H9 (cell line): ENCODE data around the gene PCOLCE2. TPM values are rescaled to one million over a fixed set of nuclear protein-coding genes. Genes with fewer than 3 reads are reported as not detected.

Source experiments
- DNase-seq: peaks from one replicate; pipeline ENCODE4 v3.0.0-alpha.2; 2017
- H2AFZ ChIP-seq: one replicate; pipeline ENCODE4 v1.6.1; 2013; ENCODE audit warnings: mild to moderate bottlenecking, low read length, control low read depth, moderate library complexity
- H2AK5ac ChIP-seq: 2 replicates; pipeline ENCODE4 v1.6.1; 2013; ENCODE audit warnings: low read length, control low read depth, mixed read lengths; ENCODE audit not compliant: insufficient read length
- H2BK120ac ChIP-seq: one replicate; pipeline ENCODE4 v1.6.1; 2013; ENCODE audit warnings: low read depth, mild to moderate bottlenecking, low read length, control low read depth, inconsistent platforms; ENCODE audit not compliant: poor library complexity, severe bottlenecking
- H2BK12ac ChIP-seq: 2 replicates; pipeline ENCODE4 v1.6.1; 2013; ENCODE audit warnings: low read length, control low read depth, mixed read lengths, low read depth; ENCODE audit not compliant: insufficient read length
- H2BK15ac ChIP-seq: 2 replicates; pipeline ENCODE4 v1.6.1; 2013; ENCODE audit warnings: low read depth, low read length, control low read depth
- H2BK20ac ChIP-seq: one replicate; pipeline ENCODE4 v1.6.1; 2013; ENCODE audit warnings: low read depth, mild to moderate bottlenecking, low read length, control low read depth, inconsistent platforms; ENCODE audit not compliant: poor library complexity, severe bottlenecking
- H2BK5ac ChIP-seq: 2 replicates; pipeline ENCODE4 v1.6.1; 2013; ENCODE audit warnings: low read length, control low read depth, mixed read lengths; ENCODE audit not compliant: insufficient read length
- H3K14ac ChIP-seq: 2 replicates; pipeline ENCODE4 v1.6.1; 2013; ENCODE audit warnings: low read length, control low read depth; ENCODE audit not compliant: insufficient read depth
- H3K18ac ChIP-seq: 2 replicates; pipeline ENCODE4 v1.6.1; 2013; ENCODE audit warnings: low read depth, mild to moderate bottlenecking, mixed read lengths, low read length, control low read depth; ENCODE audit not compliant: insufficient read length
- H3K23ac ChIP-seq: 2 replicates; pipeline ENCODE4 v1.6.1; 2013; ENCODE audit warnings: low read length, control low read depth, mixed read lengths, low read depth; ENCODE audit not compliant: insufficient read length
- H3K23me2 ChIP-seq: 2 replicates; pipeline ENCODE4 v1.6.1; 2013; ENCODE audit warnings: low read depth, mild to moderate bottlenecking, mixed read lengths, low read length, control low read depth; ENCODE audit not compliant: insufficient read length, poor library complexity, severe bottlenecking
- H3K27ac ChIP-seq: 2 replicates; pipeline ENCODE4 v1.5.1; 2013; ENCODE audit warnings: low read length, control low read depth, mixed read lengths, low read depth; ENCODE audit not compliant: insufficient read length
- H3K27me3 ChIP-seq: 2 replicates; pipeline ENCODE4 v1.6.1; 2013; ENCODE audit warnings: low read length, control low read depth, inconsistent platforms; ENCODE audit not compliant: insufficient read depth
- H3K4ac ChIP-seq: 2 replicates; pipeline ENCODE4 v1.6.1; 2013; ENCODE audit warnings: low read depth, mild to moderate bottlenecking, control low read depth, inconsistent platforms, low read length, moderate library complexity
- H3K4me1 ChIP-seq: 2 replicates; pipeline ENCODE4 v1.6.1; 2013; ENCODE audit warnings: low read length, control low read depth, inconsistent platforms; ENCODE audit not compliant: insufficient read depth
- H3K4me2 ChIP-seq: 2 replicates; pipeline ENCODE4 v1.6.1; 2013; ENCODE audit warnings: low read length, control low read depth, mixed read lengths; ENCODE audit not compliant: insufficient read length, insufficient read depth
- H3K56ac ChIP-seq: 2 replicates; pipeline ENCODE4 v1.6.1; 2013; ENCODE audit warnings: low read depth, mild to moderate bottlenecking, mixed read lengths, low read length, control low read depth; ENCODE audit not compliant: insufficient read length
- H3K79me1 ChIP-seq: 2 replicates; pipeline ENCODE4 v1.6.1; 2013; ENCODE audit warnings: low read depth, mild to moderate bottlenecking, moderate library complexity, low read length, control low read depth, inconsistent platforms; ENCODE audit not compliant: insufficient read depth, poor library complexity, severe bottlenecking
- H3K79me2 ChIP-seq: 2 replicates; pipeline ENCODE4 v1.6.1; 2013; ENCODE audit warnings: low read length, control low read depth, inconsistent platforms; ENCODE audit not compliant: insufficient read depth
- H3K9ac ChIP-seq: 2 replicates; pipeline ENCODE4 v1.6.1; 2013; ENCODE audit warnings: low read length, control low read depth, mixed read lengths; ENCODE audit not compliant: insufficient read length; ENCODE audit errors: extremely low read depth
- H3K9me3 ChIP-seq: one replicate; pipeline ENCODE4 v1.6.1; 2013; ENCODE audit warnings: low read depth, low read length, inconsistent platforms; ENCODE audit not compliant: control insufficient read depth
- H3T11ph ChIP-seq: one replicate; pipeline ENCODE4 v1.6.1; 2013; ENCODE audit warnings: mild to moderate bottlenecking, low read length, control low read depth, inconsistent platforms
- H4K20me1 ChIP-seq: one replicate; pipeline ENCODE4 v1.6.1; 2013; ENCODE audit not compliant: control insufficient read depth, insufficient read length, insufficient read depth
- H4K5ac ChIP-seq: 2 replicates; pipeline ENCODE4 v1.6.1; 2013; ENCODE audit warnings: low read depth, mild to moderate bottlenecking, mixed read lengths, low read length, control low read depth; ENCODE audit not compliant: insufficient read length
- H4K8ac ChIP-seq: replicated peaks from 2 replicates; pipeline ENCODE4 v1.6.1; 2013; ENCODE audit warnings: low read length, control low read depth, mixed read lengths, low read depth; ENCODE audit not compliant: insufficient read length
- H4K91ac ChIP-seq: 2 replicates; pipeline ENCODE4 v1.6.1; 2013; ENCODE audit warnings: low read depth, mild to moderate bottlenecking, moderate library complexity, mixed read lengths, low read length, control low read depth; ENCODE audit not compliant: insufficient read length
- H3K27ac Mint-ChIP-seq, 3 experiments: 2 replicates in 2 of 3; 3 replicates in 1 of 3; pipeline ENCODE4 v1.8.0; 2020 to 2021; ENCODE audit warnings: mixed read lengths in 3 of 3, mild to moderate bottlenecking in 1 of 3, moderate library complexity in 1 of 3
- H3K27me3 Mint-ChIP-seq: 2 replicates; pipeline ENCODE4 v1.8.0; 2021; ENCODE audit warnings: low read depth, mild to moderate bottlenecking, moderate library complexity, mixed read lengths
- H3K36me3 Mint-ChIP-seq, 3 experiments: 2 replicates in 2 of 3; 3 replicates in 1 of 3; pipeline ENCODE4 v1.8.0; 2020 to 2021; ENCODE audit warnings: low read depth in 3 of 3, mixed read lengths in 3 of 3; ENCODE audit not compliant: insufficient read depth in 1 of 3
- H3K4me1 Mint-ChIP-seq, 2 experiments: 2 replicates each; pipeline ENCODE4 v1.8.0; 2020; ENCODE audit warnings: mixed read lengths in 2 of 2
- H3K4me3 Mint-ChIP-seq, 2 experiments: 2 replicates in 1 of 2; 3 replicates in 1 of 2; pipeline ENCODE4 v1.8.0; 2020 to 2021; ENCODE audit warnings: mild to moderate bottlenecking in 2 of 2, mixed read lengths in 2 of 2, moderate library complexity in 1 of 2
- H3K9me3 Mint-ChIP-seq, 2 experiments: 2 replicates in 1 of 2; 3 replicates in 1 of 2; pipeline ENCODE4 v1.8.0; 2020; ENCODE audit warnings: mild to moderate bottlenecking in 2 of 2, mixed read lengths in 2 of 2, moderate library complexity in 1 of 2
- CTCF ChIP-seq: fragments of 200-600 bp; sonication (generic); conservative IDR thresholded peaks from 3 replicates; pipeline ENCODE4 v1.8.0; 2021; ENCODE audit warnings: antibody characterized with exemption, mild to moderate bottlenecking
- WGBS: extraction: QIAGEN DNeasy Blood & Tissue Kit; methylation state at CpG from one replicate; pipeline ENCODE4 v1.1.7; 2013; ENCODE audit warnings: missing lambda C conversion rate, low lambda C conversion rate, mixed read lengths; ENCODE audit not compliant: insufficient read length; ENCODE audit errors: extremely low coverage; 5-methylcytosine and 5-hydroxymethylcytosine counted together
- total RNA-seq: library from RNA; stranded (reverse); gene quantifications from 2 replicates; pipeline ENCODE4 v1.2.1, GENCODE V29; 2021

The PCOLCE2 gene
- total RNA-seq, 1 experiment from 2014 or later = 9.2 TPM

GRCh38 chr3:142837526-142837925, 51.4 kb downstream of the PCOLCE2 start:
- Histone ChIP-seq H4K20me1 (no peaks in the 10 kb centered on the region), H2BK20ac (no peak overlapping the region), H3K27me3 (no peaks in the 10 kb centered on the region), H3K4me1 (no peaks in the 10 kb centered on the region), H3K18ac (no peak overlapping the region), H2AK5ac (no peak overlapping the region), H3K14ac (no peak overlapping the region), H3K23me2 (no peaks in the 10 kb centered on the region), H4K8ac (no peak overlapping the region), H3K56ac (no peak overlapping the region), H2AFZ (no peak overlapping the region), H3K4ac (no peak overlapping the region), H4K91ac (no peak overlapping the region), H2BK5ac (no peak overlapping the region), H2BK120ac (no peak overlapping the region), H3K79me2 (no peaks in the 10 kb centered on the region), H3K27ac (no peak overlapping the region), H3T11ph (no peak overlapping the region), H3K79me1 (no peaks in the 10 kb centered on the region), H3K23ac (no peak overlapping the region), H2BK15ac (no peak overlapping the region), H3K4me2 (no peak overlapping the region), H3K9ac (no peak overlapping the region), H2BK12ac (no peak overlapping the region), H3K9me3 (no peaks in the 10 kb centered on the region), H4K5ac (no peak overlapping the region)
- Mint-ChIP-seq H3K36me3 (peaks cover 3 to 14% (median 4%) of the 10 kb centered on the region in 3 experiments; a peak in 5 of 7 replicates), H3K9me3 (no peaks in the 10 kb centered on the region; a peak in 1 of 5 replicates), H3K27me3 (no peaks in the 10 kb centered on the region), H3K4me3 (no peak overlapping the region), H3K4me1 (peaks cover 0 to 1% of the 10 kb centered on the region in 2 experiments; a peak in 1 of 4 replicates), H3K27ac (no peak overlapping the region)
- WGBS = no CpG with 5 or more reads among the region's 1 CpG
- TF ChIP-seq CTCF = no peak
- DNase-seq = no peak
